SH-SY5Y (cell line): ENCODE data around the gene LRRC7.

Experiments used
- GATA2 ChIP-seq: IDR thresholded peaks from 2 replicates; pipeline ENCODE4 v1.6.1; 2011; ENCODE audit warnings: mild to moderate bottlenecking, low read depth, low read length
- GATA3 ChIP-seq: IDR thresholded peaks from 2 replicates; pipeline ENCODE4 v1.6.1; 2011; ENCODE audit warnings: low read depth, mild to moderate bottlenecking, low read length, moderate library complexity

DNA sequence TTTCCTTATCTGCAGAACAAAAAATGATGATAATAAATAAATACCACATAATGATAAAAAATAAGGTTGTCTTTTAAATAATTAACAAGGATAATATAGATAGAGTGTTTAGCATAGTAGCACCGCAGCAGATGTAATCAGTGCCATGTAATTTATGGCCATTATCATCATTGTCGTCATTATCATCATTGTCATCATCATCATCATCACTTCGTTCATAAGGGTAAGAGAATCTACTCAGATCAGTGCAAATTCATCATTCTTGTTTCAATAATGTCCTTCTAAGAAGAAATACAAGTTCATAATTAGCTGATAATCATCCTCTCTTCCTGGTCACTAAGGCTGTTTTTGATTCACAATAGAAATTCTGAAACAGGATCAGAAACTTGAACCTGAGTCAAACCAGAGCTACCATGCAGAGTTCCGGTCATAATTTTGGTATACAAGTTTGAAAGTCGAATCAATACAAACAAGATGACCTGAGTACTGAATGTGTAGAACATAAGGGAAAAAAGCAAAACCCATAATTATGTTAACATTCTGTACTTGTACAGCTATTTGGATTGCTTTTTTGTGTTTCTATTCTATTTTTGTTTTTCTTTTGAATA, 465.6 kb downstream of the LRRC7 start:
- TF ChIP-seq GATA3 (no peak), GATA2 (no peak)
